ENCODE measurements around the gene DENND2A. TPM values are rescaled to one million over a fixed set of nuclear protein-coding genes. Genes with fewer than 3 reads are reported as not detected.
A peak's percentile ranks its signal among the peaks of the same experiment; 100 is the strongest.

Gene DENND2A
- total and polyA plus RNA-seq, 10 of the 15 experiments (the other 5 are each of a cell fraction or from before 2014, with no cell fraction given), result 0.01 TPM; not detected in 9

- TF ChIP-seq HSF1 (IDR thresholded peaks at IDR 0.05; ENCODE audit: low read depth, low read length), result no peak
- 0 out of 2 replicates have a peak, but pooled peaks have one; percentile 4 for TF ChIP-seq ZBTB11 (CRISPR knock-in tag; IDR thresholded peaks at IDR 0.05)
- TF ChIP-seq ZNF622 (IDR thresholded peaks at IDR 0.05), result no peak
- no peak for TF ChIP-seq ATF7 (IDR thresholded peaks at IDR 0.05; ENCODE audit: low read depth)
- TF ChIP-seq NRF1 (conservative IDR thresholded peaks at IDR 0.05; ENCODE audit: low read depth, low read length), result no peak
- peak; percentile 36; the same call in 1 of the 2 replicates for TF ChIP-seq ZNF687 (IDR thresholded peaks at IDR 0.05)
- no peak for TF ChIP-seq JUNB (IDR thresholded peaks at IDR 0.05)
- TF ChIP-seq GATAD2B (conservative IDR thresholded peaks at IDR 0.05; ENCODE audit: low read depth), result peak; percentile 79
- TF ChIP-seq FOXK2 (IDR thresholded peaks at IDR 0.05), result no peak
- no peak for TF ChIP-seq RFX5 (IDR thresholded peaks at IDR 0.05; ENCODE audit: low read depth, low read length)
- TF ChIP-seq FOXM1 (IDR thresholded peaks at IDR 0.05; ENCODE audit: low read depth, low read length), result no peak
- no peak for TF ChIP-seq EED (IDR thresholded peaks at IDR 0.05; ENCODE audit: low read depth)
- peak; percentile 26; the same call in 1 of the 2 replicates for TF ChIP-seq NR2C1 (IDR thresholded peaks at IDR 0.05)
- no peak for TF ChIP-seq HDGF (IDR thresholded peaks at IDR 0.05)
- TF ChIP-seq SIX5 (IDR thresholded peaks at IDR 0.05; ENCODE audit: low read depth, low read length, severe bottlenecking), result no peak
- no peak for TF ChIP-seq ZSCAN29 (IDR thresholded peaks at IDR 0.05)
- no peak for TF ChIP-seq MTA3 (IDR thresholded peaks at IDR 0.05; ENCODE audit: borderline replicate concordance, low read length)
- TF ChIP-seq E4F1 (IDR thresholded peaks at IDR 0.05; ENCODE audit: borderline replicate concordance, partially characterized antibody), result no peak
- TF ChIP-seq HDAC2 (IDR thresholded peaks at IDR 0.05), result no peak
- no peak for TF ChIP-seq JUND (IDR thresholded peaks at IDR 0.05; ENCODE audit: low read depth, low read length)
Observed at GRCh38 chr7:140673063-140673773, 32.6 kb upstream of the DENND2A start (continued).

Measured in GM12878 (cell line).